Stimulated activated CD8-positive, alpha-beta memory T cell treated with anti-CD3 and anti-CD28 coated beads, Interleukin-12 subunit alpha, Interleukin-12 subunit beta, amount 100 ng/mL, for 24 hours (primary cell): ENCODE measurements around the gene EBPL.
A peak's percentile ranks its signal among the peaks of the same experiment; 100 is the strongest.
"Not testable (repeated sequence)": the region's sequence is repeated elsewhere in the genome, so short reads cannot be mapped to it uniquely, and the experiment has no call there.

Source experiments
- DNase-seq: peaks from one replicate; pipeline ENCODE4 v3.0.0-alpha.2; 2020; ENCODE audit errors: extremely low read depth

The EBPL gene

GRCh38 chr13:49690995-49691784, at the start of gene EBPL:
EBPL (minus strand) TSS chr13:49691486; CDS start chr13:49691424, 62 bp downstream.
- DNase-seq = peak; percentile 80

- DNase-seq = no peak
Observed at GRCh38 chr13:49740870-49741269, 49.6 kb upstream of the EBPL start.

DNA sequence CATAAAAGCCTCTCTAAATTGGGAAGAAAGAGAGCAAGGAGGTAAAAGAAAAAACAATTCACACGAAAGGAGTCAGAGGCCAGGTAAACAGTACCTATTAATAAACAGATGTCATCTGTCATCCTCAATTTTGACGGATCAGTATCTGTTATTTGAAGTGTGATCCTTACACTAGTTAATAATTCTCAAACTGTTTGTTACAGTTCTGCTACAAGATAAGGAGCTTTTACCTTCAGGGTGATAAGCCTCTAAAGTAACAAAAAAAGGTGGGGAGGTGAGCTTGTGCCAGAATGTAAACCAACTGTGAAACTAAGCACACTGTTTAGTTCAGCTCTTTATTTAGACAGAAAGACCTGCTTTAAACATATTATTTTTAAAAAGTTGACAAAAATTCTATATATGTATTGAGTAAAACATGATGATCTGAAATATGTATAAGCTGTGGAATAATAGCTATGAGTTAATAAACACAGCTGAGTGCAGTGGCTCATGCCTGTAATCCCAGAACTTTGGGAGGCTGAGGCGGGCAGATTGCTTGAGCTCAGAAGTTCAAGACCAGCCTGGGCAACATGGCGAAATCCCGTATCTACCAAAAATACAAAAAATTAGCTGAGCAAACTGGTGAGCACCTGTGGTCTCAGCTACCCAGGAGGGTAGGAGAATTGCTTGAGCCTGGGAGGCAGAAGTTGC, 48.4 kb upstream of the EBPL start:
- no peak for DNase-seq

- no peak for DNase-seq
Observed at GRCh38 chr13:49733181-49733951, 42.1 kb upstream of the EBPL start.

- DNase-seq = no peak
Observed at GRCh38 chr13:49731766-49732165, 40.5 kb upstream of the EBPL start.

DNA sequence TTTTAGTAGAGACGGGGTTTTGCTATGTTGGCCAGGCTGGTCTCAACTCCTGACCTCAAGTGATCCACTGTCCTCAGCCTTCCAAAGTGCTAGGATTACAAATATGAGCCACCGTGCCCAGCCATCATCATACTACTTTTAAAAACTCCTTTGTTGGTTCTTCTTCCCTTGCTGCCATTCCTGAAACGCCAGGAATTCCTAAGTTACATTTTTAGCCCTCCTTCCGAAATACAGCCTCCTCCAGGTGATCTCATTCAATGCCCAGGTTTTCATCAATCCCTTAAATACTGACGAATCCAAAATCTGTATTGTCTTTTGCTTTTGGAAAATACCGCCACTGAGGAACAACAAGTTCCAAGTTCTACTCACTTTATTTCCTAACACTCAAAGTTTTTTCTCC, 25.3 kb upstream of the EBPL start:
- DNase-seq = no peak

- DNase-seq = no peak
Observed at GRCh38 chr13:49714757-49715156, 23.5 kb upstream of the EBPL start.

GRCh38 chr13:49711218-49711863, 20.1 kb upstream of the EBPL start:
- DNase-seq = no peak

GRCh38 chr13:49704264-49704663, 13.0 kb upstream of the EBPL start:
- not testable (repeated sequence) for DNase-seq

GRCh38 chr13:49701491-49701890, 10.2 kb upstream of the EBPL start:
- DNase-seq = no peak

DNA sequence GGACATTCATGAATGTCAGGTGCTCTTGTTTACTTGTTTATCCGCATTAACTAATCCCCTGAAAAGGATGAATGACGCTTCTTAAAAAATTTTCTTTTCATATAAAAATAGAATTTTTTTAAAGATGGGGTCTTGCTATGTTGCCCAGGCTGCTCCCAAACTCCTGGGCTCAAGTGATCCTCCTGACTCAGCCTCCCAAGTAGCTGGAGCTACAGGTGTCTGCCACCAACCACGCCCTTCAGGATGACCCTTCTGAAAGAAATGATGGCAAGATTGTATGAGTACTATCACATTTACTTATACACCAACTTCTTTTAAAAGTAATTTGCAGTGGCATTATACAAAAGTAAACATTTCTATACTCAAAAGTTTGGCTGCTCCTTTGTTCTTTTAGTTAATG, 6.2 kb upstream of the EBPL start:
- DNase-seq = no peak

DNA sequence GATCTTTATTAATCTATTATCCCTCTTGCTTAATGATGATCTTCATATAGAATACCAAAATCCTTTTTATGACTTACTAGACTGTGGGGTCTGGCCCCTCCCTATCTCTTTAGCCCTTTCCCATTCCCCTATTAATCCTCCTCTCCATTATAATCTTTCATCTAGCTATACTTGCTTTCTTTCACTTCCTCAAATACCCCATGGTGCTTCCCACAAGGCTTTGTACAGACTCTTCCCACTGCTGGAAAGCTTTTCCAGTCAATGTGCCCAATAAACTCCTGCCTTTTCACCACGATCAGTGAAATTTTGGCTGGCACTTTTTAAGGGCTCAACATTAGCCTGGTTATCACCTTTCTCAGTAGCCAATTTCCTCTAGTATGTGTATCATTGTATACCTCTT, 3.2 kb upstream of the EBPL start:
- DNase-seq = no peak

DNA sequence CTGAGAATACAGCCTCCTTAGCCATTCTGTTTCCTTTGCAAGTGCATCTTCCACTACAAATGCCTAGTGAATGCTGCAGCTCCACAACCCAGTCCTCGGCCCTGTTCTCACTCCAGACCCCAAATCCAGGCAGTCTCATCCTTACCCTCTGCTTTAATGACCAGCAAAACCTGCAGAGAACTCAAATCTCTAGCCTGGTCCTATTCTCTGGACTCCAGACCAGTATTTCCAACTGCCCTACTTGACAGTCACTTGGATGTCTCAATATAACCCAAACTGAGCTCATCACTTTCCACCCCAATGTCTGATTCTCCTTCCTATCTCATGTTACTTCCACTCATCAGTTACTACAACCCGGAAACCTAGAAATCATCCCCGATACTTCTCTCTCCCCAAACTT, 2.6 kb upstream of the EBPL start:
- DNase-seq = no peak

DNA sequence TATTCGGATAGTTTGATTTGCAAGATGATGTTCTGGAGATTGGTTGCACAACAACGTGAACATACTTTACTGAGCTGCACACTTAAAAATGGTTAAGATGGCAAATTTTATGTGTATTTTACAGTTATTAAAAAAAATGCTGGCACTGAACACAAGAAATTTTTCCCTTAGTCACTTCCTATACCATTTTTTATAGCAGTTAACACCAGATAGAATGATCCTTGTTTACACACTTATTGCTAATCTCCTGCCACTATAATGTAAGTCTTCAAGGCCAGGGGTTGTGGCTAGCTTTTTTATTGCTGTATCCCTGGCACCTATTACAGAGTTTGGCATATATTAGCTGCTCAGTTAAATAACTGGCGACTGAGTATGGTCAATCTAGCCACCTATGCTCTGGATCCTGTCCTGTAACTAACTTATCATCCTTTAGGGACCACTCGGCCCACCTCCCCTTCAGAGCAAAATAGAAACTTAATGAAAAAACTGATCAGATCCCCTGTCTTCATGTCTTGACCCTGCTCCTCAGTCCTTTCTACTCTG, 2.0 kb upstream of the EBPL start:
- DNase-seq = no peak

DNA sequence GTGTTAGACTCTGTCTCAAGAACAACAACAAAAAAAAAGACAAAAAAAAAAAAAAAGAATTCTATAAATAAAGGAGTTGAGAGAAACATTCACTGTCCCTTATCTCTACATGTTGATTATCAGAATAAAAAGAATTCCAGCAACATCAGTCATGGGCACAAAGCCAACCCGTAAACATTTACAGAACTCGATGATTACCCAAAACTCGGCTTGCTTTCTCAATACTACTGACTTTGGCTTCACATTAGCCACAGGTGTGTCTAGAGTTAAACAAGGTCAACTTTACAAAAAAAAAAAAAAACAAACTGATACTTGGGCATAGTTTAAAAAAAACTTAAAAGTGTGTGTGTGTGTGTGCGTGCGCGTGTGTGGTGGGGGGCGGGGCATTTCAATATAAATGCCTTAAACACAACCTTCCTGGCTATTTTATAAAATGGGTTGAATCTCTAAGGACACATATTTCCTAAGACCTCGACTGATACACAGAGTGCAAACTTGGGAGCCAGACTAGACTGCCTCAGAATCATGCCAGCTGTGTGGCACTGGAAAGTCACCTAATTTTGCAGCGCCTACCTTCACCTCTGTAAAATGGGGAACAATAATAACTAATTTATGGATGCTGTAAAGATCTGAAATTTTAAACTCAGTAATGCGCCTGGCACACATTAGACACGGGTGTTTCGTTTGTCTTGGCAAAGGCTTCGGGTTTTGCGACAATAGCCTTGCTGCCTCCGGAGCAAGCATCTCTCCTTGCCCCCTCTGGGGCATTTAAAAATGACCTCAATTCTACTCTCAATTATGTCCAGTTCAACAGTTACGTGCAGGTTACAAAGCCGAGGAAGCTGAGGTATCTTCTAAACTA, 922 bp downstream of the EBPL start:
- DNase-seq = no peak

- DNase-seq = no peak
Observed at GRCh38 chr13:49683489-49683888, 7.8 kb downstream of the EBPL start.

DNA sequence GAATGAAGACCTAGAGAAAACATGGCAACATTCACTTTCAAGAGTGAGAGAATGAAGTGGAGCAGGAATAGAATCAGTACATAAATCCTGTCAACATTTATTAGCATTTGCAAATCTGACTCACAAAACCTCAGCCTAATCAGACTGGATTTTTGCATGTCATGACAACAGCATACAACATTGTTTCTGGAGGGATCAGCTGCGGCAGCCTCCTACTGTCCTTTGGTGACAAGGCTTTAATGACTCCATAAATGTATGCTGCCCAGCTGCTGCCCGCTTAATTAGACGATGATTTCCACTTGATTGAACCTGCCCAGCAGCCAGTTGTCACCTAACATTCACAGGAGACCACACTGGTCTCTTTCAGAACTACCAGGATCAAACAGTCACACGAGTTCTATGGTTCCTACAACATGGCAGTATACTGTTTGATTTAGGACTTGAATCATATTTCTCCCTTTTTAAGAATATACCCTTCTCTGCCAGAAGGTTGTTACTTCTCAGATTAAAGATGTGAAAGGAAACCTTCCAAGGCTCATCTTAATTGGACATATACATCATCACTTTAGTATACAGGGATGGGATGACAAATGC, 9.3 kb downstream of the EBPL start:
- DNase-seq = no peak

DNA sequence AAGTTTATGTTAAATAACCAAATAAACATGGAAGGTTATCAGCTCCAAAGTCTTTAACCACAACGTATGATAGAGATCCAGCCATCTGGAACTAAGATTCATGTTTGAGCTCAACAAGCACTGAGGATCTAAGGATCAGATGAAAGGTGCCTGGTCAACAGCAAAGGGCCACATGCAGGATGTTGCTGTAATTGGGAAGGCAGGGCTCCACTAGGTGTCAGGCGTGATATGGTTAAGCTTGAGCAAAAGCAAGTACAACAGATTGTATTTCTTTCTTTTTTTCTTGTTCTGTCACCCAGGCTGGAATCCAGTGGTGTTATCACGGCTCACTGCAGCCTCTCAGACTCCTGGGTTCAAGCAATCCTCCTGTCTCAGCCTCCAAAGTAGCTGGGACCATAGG, 12.0 kb downstream of the EBPL start:
- no peak for DNase-seq

- DNase-seq = no peak
Observed at GRCh38 chr13:49678191-49678914, 12.9 kb downstream of the EBPL start.
